Liver (tissue), 9 donors: Measurements from ENCODE around the gene SPRR1A. TPM values are rescaled to one million over a fixed set of nuclear protein-coding genes. Genes with fewer than 3 reads are reported as not detected.

Experiments
- DNase-seq: peaks from one replicate; pipeline ENCODE4 v3.0.0-alpha.2; 2017; ENCODE audit warnings: low spot score
- H3K27ac ChIP-seq, 2 donors: one replicate each; pipeline ENCODE4 v1.7.0; 2013; ENCODE audit warnings: inconsistent platforms in 2 of 2, low read length in 2 of 2, control low read depth in 1 of 2, low read depth in 1 of 2, mild to moderate bottlenecking in 1 of 2
- H3K27me3 ChIP-seq, 4 donors: one replicate each; pipeline versions ENCODE4 v1.6.1 to v1.7.0; 2013; ENCODE audit warnings: low read length in 3 of 4, inconsistent platforms in 1 of 4, mild to moderate bottlenecking in 1 of 4, moderate library complexity in 1 of 4; ENCODE audit not compliant: control insufficient read depth in 4 of 4, insufficient read depth in 4 of 4
- H3K36me3 ChIP-seq, 4 donors: one replicate each; pipeline versions ENCODE4 v1.6.1 to v1.7.0; 2013; ENCODE audit warnings: low read length in 3 of 4, mild to moderate bottlenecking in 3 of 4, low read depth in 1 of 4, moderate library complexity in 1 of 4; ENCODE audit not compliant: control insufficient read depth in 4 of 4, insufficient read depth in 3 of 4
- H3K4me1 ChIP-seq, 4 donors: one replicate each; pipeline versions ENCODE4 v1.6.1 to v1.7.0; 2013; ENCODE audit warnings: low read length in 3 of 4, mild to moderate bottlenecking in 3 of 4, moderate library complexity in 1 of 4; ENCODE audit not compliant: control insufficient read depth in 4 of 4, insufficient read depth in 4 of 4
- H3K4me3 ChIP-seq, 3 donors: one replicate each; pipeline versions ENCODE4 v1.6.1 to v1.7.0; 2013; ENCODE audit warnings: low read length in 3 of 3, control low read depth in 1 of 3, low read depth in 1 of 3, mild to moderate bottlenecking in 1 of 3
- H3K9ac ChIP-seq, 2 donors: one replicate each; pipeline ENCODE4 v1.7.0; 2013; ENCODE audit warnings: low read length in 2 of 2, mild to moderate bottlenecking in 2 of 2, moderate library complexity in 2 of 2, control low read depth in 1 of 2, low read depth in 1 of 2
- H3K9me3 ChIP-seq, 4 donors: one replicate each; pipeline versions ENCODE4 v1.6.1 to v1.7.0; 2013; ENCODE audit warnings: low read length in 3 of 4; ENCODE audit not compliant: control insufficient read depth in 4 of 4
- ATF3 ChIP-seq: IDR thresholded peaks from 2 replicates; pipeline ENCODE4 v1.6.1; 2016; ENCODE audit warnings: antibody characterized with exemption
- EGR1 ChIP-seq, 2 donors: IDR thresholded peaks; 2 replicates each; pipeline ENCODE4 v1.6.1; 2016 to 2018; ENCODE audit warnings: antibody characterized with exemption in 2 of 2, low read depth in 2 of 2
- FOXA1 ChIP-seq: IDR thresholded peaks from 2 replicates; pipeline ENCODE4 v1.6.1; 2016; ENCODE audit warnings: antibody characterized with exemption
- FOXA2 ChIP-seq: IDR thresholded peaks from 2 replicates; pipeline ENCODE4 v1.6.1; 2016; ENCODE audit warnings: antibody characterized with exemption
- GABPA ChIP-seq, 2 donors: IDR thresholded peaks in 1 of 2; conservative IDR thresholded peaks in 1 of 2; 2 replicates each; pipeline ENCODE4 v1.6.1; 2016; ENCODE audit warnings: antibody characterized with exemption in 2 of 2, mild to moderate bottlenecking in 1 of 2, moderate library complexity in 1 of 2
- HNF4A ChIP-seq, 2 donors: conservative IDR thresholded peaks; 2 replicates each; pipeline ENCODE4 v1.6.1; 2016; ENCODE audit warnings: antibody characterized with exemption in 2 of 2, mild to moderate bottlenecking in 2 of 2
- HNF4G ChIP-seq: IDR thresholded peaks from 2 replicates; pipeline ENCODE4 v1.6.1; 2016; ENCODE audit warnings: antibody characterized with exemption
- JUND ChIP-seq, 2 donors: IDR thresholded peaks; 2 replicates each; pipeline ENCODE4 v1.6.1; 2016; ENCODE audit warnings: antibody characterized with exemption in 2 of 2
- MAX ChIP-seq: IDR thresholded peaks from 2 replicates; pipeline ENCODE4 v1.6.1; 2016; ENCODE audit warnings: antibody characterized with exemption
- NR2F2 ChIP-seq: IDR thresholded peaks from 2 replicates; pipeline ENCODE4 v1.6.1; 2016; ENCODE audit warnings: antibody characterized with exemption
- RAD21 ChIP-seq, 2 donors: IDR thresholded peaks; 2 replicates each; pipeline ENCODE4 v1.6.1; 2016; ENCODE audit warnings: antibody characterized with exemption in 2 of 2, mild to moderate bottlenecking in 2 of 2
- REST ChIP-seq: IDR thresholded peaks from 2 replicates; pipeline ENCODE4 v1.6.1; 2016; ENCODE audit warnings: antibody characterized with exemption, mild to moderate bottlenecking
- SP1 ChIP-seq: IDR thresholded peaks from 2 replicates; pipeline ENCODE4 v1.6.1; 2018; ENCODE audit warnings: antibody characterized with exemption, mild to moderate bottlenecking
- TAF1 ChIP-seq: conservative IDR thresholded peaks from 2 replicates; pipeline ENCODE4 v1.6.1; 2016; ENCODE audit warnings: antibody characterized with exemption, mild to moderate bottlenecking
- YY1 ChIP-seq: IDR thresholded peaks from 2 replicates; pipeline ENCODE4 v1.6.1; 2016; ENCODE audit warnings: antibody characterized with exemption, mild to moderate bottlenecking
- WGBS: extraction: QIAGEN DNeasy Blood & Tissue Kit; methylation state at CpG from one replicate; pipeline ENCODE4 v1.1.7; 2013; 5-methylcytosine and 5-hydroxymethylcytosine counted together
- polyA plus RNA-seq, 2 donors: library from polyadenylated mRNA; stranded (reverse) in 1 of 2; unstranded in 1 of 2; fragments of 200-250 nt in 1 of 2; fragments of >200 nt in 1 of 2; fragmentation: Nextera tagmentation in 1 of 2; extraction: Ambion mirVana in 1 of 2; gene quantifications; one replicate each; pipeline versions ENCODE4 v1.2.1 to v1.2.3, GENCODE V29; 2013 to 2015
- total RNA-seq, 2 donors: library from RNA; depleted of rRNA; stranded (reverse); fragments of >200 nt; gene quantifications; one replicate each; pipeline ENCODE4 v1.2.3, GENCODE V29; 2014
- TF ChIP-seq, protein P1 (sequence below): IDR thresholded peaks from 2 replicates; pipeline ENCODE4 v1.6.1; 2016; ENCODE audit warnings: antibody characterized with exemption
- TF ChIP-seq, protein P2 (sequence below): fragments of 150-350 bp; IDR thresholded peaks from 2 replicates; pipeline ENCODE4 v1.5.1; 2017; ENCODE audit warnings: improper control_type of control experiment, low read depth, low read length; ENCODE audit not compliant: missing input control
- donor health status: healthy.
- donor health status: healthy.
- donor health status: healthy.
- donor health status: healthy.
- donor health status: healthy.

The SPRR1A gene
- total and polyA plus RNA-seq, 4 donors, result not detected

GRCh38 chr1:153028766-153029165, 44.9 kb downstream of the SPRR1A start:
- H3K9ac ChIP-seq, result no peak overlapping the region
- no peak overlapping the region for H3K4me3 ChIP-seq
- H3K4me1 ChIP-seq, result no peaks in the 10 kb centered on the region
- H3K27me3 ChIP-seq, result peaks cover 0 to 5% (median 0%) of the 10 kb centered on the region in 4 donors
- DNase-seq, result no peak
- no peaks in the 10 kb centered on the region for H3K36me3 ChIP-seq
- 64% methylated on average over 1 of the region's 1 CpG for WGBS
- no peaks in the 10 kb centered on the region for H3K9me3 ChIP-seq
- TF ChIP-seq ATF3, result no peak
- no peak for TF ChIP-seq HNF4A (conservative IDR thresholded peaks at IDR 0.05)
- TF ChIP-seq FOXA1, result no peak
- TF ChIP-seq, protein P1, sequence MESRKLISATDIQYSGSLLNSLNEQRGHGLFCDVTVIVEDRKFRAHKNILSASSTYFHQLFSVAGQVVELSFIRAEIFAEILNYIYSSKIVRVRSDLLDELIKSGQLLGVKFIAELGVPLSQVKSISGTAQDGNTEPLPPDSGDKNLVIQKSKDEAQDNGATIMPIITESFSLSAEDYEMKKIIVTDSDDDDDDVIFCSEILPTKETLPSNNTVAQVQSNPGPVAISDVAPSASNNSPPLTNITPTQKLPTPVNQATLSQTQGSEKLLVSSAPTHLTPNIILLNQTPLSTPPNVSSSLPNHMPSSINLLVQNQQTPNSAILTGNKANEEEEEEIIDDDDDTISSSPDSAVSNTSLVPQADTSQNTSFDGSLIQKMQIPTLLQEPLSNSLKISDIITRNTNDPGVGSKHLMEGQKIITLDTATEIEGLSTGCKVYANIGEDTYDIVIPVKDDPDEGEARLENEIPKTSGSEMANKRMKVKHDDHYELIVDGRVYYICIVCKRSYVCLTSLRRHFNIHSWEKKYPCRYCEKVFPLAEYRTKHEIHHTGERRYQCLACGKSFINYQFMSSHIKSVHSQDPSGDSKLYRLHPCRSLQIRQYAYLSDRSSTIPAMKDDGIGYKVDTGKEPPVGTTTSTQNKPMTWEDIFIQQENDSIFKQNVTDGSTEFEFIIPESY, result no peak
- TF ChIP-seq EGR1 (IDR thresholded peaks at IDR 0.05; ENCODE audit: low read depth in 2 of 2), result no peak
- TF ChIP-seq TAF1, result no peak
- TF ChIP-seq SP1, result no peak
- no peak for TF ChIP-seq FOXA2
- no peak for TF ChIP-seq REST
- no peak for TF ChIP-seq YY1
- no peak for TF ChIP-seq HNF4G
- TF ChIP-seq MAX, result no peak
- no peak for TF ChIP-seq JUND (IDR thresholded peaks at IDR 0.05)
- no peak for TF ChIP-seq GABPA (IDR thresholded peaks at IDR 0.05 in 1 of 2, conservative IDR thresholded peaks at IDR 0.05 in 1 of 2)
- TF ChIP-seq NR2F2, result no peak
- no peak for TF ChIP-seq RAD21 (IDR thresholded peaks at IDR 0.05)
- TF ChIP-seq, protein P2, sequence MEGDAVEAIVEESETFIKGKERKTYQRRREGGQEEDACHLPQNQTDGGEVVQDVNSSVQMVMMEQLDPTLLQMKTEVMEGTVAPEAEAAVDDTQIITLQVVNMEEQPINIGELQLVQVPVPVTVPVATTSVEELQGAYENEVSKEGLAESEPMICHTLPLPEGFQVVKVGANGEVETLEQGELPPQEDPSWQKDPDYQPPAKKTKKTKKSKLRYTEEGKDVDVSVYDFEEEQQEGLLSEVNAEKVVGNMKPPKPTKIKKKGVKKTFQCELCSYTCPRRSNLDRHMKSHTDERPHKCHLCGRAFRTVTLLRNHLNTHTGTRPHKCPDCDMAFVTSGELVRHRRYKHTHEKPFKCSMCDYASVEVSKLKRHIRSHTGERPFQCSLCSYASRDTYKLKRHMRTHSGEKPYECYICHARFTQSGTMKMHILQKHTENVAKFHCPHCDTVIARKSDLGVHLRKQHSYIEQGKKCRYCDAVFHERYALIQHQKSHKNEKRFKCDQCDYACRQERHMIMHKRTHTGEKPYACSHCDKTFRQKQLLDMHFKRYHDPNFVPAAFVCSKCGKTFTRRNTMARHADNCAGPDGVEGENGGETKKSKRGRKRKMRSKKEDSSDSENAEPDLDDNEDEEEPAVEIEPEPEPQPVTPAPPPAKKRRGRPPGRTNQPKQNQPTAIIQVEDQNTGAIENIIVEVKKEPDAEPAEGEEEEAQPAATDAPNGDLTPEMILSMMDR, result no peak
- H3K27ac ChIP-seq, result no peak overlapping the region

- no peak for DNase-seq
- no peak within 1 kb of the TSS for H3K4me3 ChIP-seq
- H3K4me1 ChIP-seq, result no peaks in the 10 kb centered on the region
- no peaks in the 10 kb centered on the region for H3K36me3 ChIP-seq
- no peak within 1 kb of the TSS for H3K9ac ChIP-seq
- H3K27ac ChIP-seq, result no peak within 1 kb of the TSS
- H3K27me3 ChIP-seq, result peaks cover 0 to 5% (median 0%) of the 10 kb centered on the region in 4 donors
- H3K9me3 ChIP-seq, result no peaks in the 10 kb centered on the region
- TF ChIP-seq RAD21 (IDR thresholded peaks at IDR 0.05) (no peak), EGR1 (IDR thresholded peaks at IDR 0.05; ENCODE audit: low read depth in 2 of 2) (no peak), MAX (no peak), ATF3 (no peak), YY1 (no peak), SP1 (no peak), FOXA1 (no peak), REST (no peak), HNF4G (no peak), TAF1 (no peak), JUND (IDR thresholded peaks at IDR 0.05) (no peak)
- TF ChIP-seq, protein P2, result no peak
These were observed 47.0 kb downstream of the SPRR1A start, which contains the start of gene SPRR1B for GRCh38 chr1:153030895-153031294. Gene SPRR1B, plus strand, starts transcription at chr1:153031203. Its CDS starts 1,143 bp downstream, at chr1:153032346.
